GM12878 (cell line): ENCODE measurements around the gene TGDS. TPM values are rescaled to one million over a fixed set of nuclear protein-coding genes. Genes with fewer than 3 reads are reported as not detected.
A peak's percentile ranks its signal among the peaks of the same experiment; 100 is the strongest.

Source experiments
- ATAC-seq: fragments of 200-7000 bp; cut with Tn5 transposase; 3 replicates; pipeline ENCODE4 v1.9.1; 2020; ENCODE audit warnings: mild to moderate bottlenecking, moderate library complexity
- BruUV-seq: library from RNA; stranded (reverse); fragments of 400-500 nt; replicated peaks from 2 replicates; lab custom pipeline; 2021; lab: Mats Ljungman, UMichigan
- CTCF ChIA-PET: fragments of 300-600 bp; sonication (Branson Sonifier 250); formaldehyde crosslinking; extraction: SDS; loops from one replicate; lab custom pipeline; 2021; ENCODE audit warnings: inconsistent platforms; lab: Yijun Ruan, JAX
- POLR2A ChIA-PET: fragments of 350-600 bp; formaldehyde crosslinking; extraction: SDS; loops from one replicate; lab custom pipeline; 2021; ENCODE audit warnings: inconsistent platforms; lab: Charles Lee
- RAD21 ChIA-PET: fragments of 300-600 bp; sonication (Branson Sonifier 250); formaldehyde crosslinking; loops from one replicate; lab custom pipeline; 2023; ENCODE audit warnings: antibody characterized with exemption; ENCODE audit not compliant: unreplicated experiment; lab: Charles Lee
- SMC1A ChIA-PET: fragments of 300-600 bp; sonication (Branson Sonifier 250); formaldehyde crosslinking; loops from one replicate; lab custom pipeline; 2023; ENCODE audit not compliant: unreplicated experiment, uncharacterized antibody; lab: Charles Lee
- DNase-seq: peaks from one replicate; pipeline ENCODE4 v3.0.0-alpha.2; 2011; ENCODE audit warnings: low read depth, low spot score
- FAIRE-seq: peaks from 3 replicates; lab custom pipeline; 2011; peaks lifted over from hg19 to GRCh38; lab: Jason Lieb, UNC
- H2AFZ ChIP-seq: 2 replicates; pipeline ENCODE4 v1.6.0; 2011; ENCODE audit warnings: low read depth, low read length, control low read depth; ENCODE audit not compliant: control insufficient read depth
- H3K27ac ChIP-seq: 2 replicates; pipeline ENCODE4 v1.5.1; 2011; ENCODE audit warnings: control low read depth; ENCODE audit not compliant: control insufficient read depth, insufficient read depth
- H3K27me3 ChIP-seq, 2 experiments: replicated peaks in 1 of 2; 2 replicates each; pipeline versions ENCODE4 v1.6.0 to v1.6.1; 2011; ENCODE audit warnings: low read length in 1 of 2; ENCODE audit not compliant: control insufficient read depth in 2 of 2, insufficient read depth in 2 of 2
- H3K36me3 ChIP-seq, 2 experiments: 2 replicates each; pipeline ENCODE4 v1.5.1; 2011; ENCODE audit warnings: low read length in 1 of 2; ENCODE audit not compliant: control insufficient read depth in 2 of 2, insufficient read depth in 2 of 2
- H3K4me1 ChIP-seq: 2 replicates; pipeline ENCODE4 v1.6.1; 2011; ENCODE audit warnings: mild to moderate bottlenecking, low read length, moderate library complexity, mixed read lengths; ENCODE audit not compliant: control insufficient read depth, insufficient read depth
- H3K4me2 ChIP-seq: 2 replicates; pipeline ENCODE4 v1.6.0; 2011; ENCODE audit warnings: control low read depth; ENCODE audit not compliant: control insufficient read depth, insufficient read depth
- H3K4me3 ChIP-seq: fragments of 200-600 bp; sonication (generic); 2 replicates; pipeline ENCODE4 v1.5.1; 2016
- H3K79me2 ChIP-seq: 2 replicates; pipeline ENCODE4 v1.6.0; 2011; ENCODE audit warnings: low read length; ENCODE audit not compliant: control insufficient read depth, insufficient read depth
- H3K9ac ChIP-seq: 2 replicates; pipeline ENCODE4 v1.8.0; 2011; ENCODE audit warnings: low read length, control low read depth, mixed read lengths; ENCODE audit not compliant: control insufficient read depth, insufficient read depth
- H3K9me3 ChIP-seq: replicated peaks from 3 replicates; pipeline ENCODE4 v1.5.1; 2011; ENCODE audit warnings: mild to moderate bottlenecking, low read length; ENCODE audit not compliant: control insufficient read depth, insufficient read depth
- H4K20me1 ChIP-seq: 2 replicates; pipeline ENCODE4 v1.6.0; 2011; ENCODE audit not compliant: control insufficient read depth, insufficient read depth
- EZH2 ChIP-seq: IDR thresholded peaks from 2 replicates; pipeline ENCODE4 v1.6.1; 2012; ENCODE audit warnings: low read depth, mild to moderate bottlenecking, control low read depth, inconsistent platforms, low read length, borderline replicate concordance; ENCODE audit not compliant: control insufficient read depth
- IKZF2 ChIP-seq, 2 experiments: fragments of 450-650 bp; IDR thresholded peaks; 2 replicates each; pipeline ENCODE4 v1.6.1; 2017; ENCODE audit warnings: mild to moderate bottlenecking in 2 of 2, moderate library complexity in 2 of 2
- IRF4 ChIP-seq: IDR thresholded peaks from 2 replicates; pipeline ENCODE4 v1.6.1; 2011; ENCODE audit warnings: low read depth, low read length
- KAT2A ChIP-seq: conservative IDR thresholded peaks from 2 replicates; pipeline ENCODE4 v1.6.1; 2011; ENCODE audit warnings: low read depth, low read length; ENCODE audit not compliant: control insufficient read depth
- MTA3 ChIP-seq: IDR thresholded peaks from 2 replicates; pipeline ENCODE4 v1.6.1; 2012; ENCODE audit warnings: low read length, inconsistent platforms, borderline replicate concordance
- NFIC ChIP-seq: IDR thresholded peaks from 2 replicates; pipeline ENCODE4 v1.6.1; 2012; ENCODE audit warnings: low read depth, mild to moderate bottlenecking, inconsistent platforms, low read length, moderate library complexity
- POLR2AphosphoS2 ChIP-seq: IDR thresholded peaks from 2 replicates; pipeline ENCODE4 v1.6.1; 2011; ENCODE audit warnings: low read depth, mild to moderate bottlenecking, low read length, improper control_type of control experiment, moderate library complexity
- WGBS: methylation state at CpG from one replicate; pipeline ENCODE4 v1.1.6; 2016; ENCODE audit warnings: low lambda C conversion rate; ENCODE audit not compliant: insufficient replicate concordance, insufficient coverage; ENCODE audit errors: missing lambda C conversion rate; 5-methylcytosine and 5-hydroxymethylcytosine counted together
- in situ Hi-C: fragments of 300-500 bp; cut with MboI; formaldehyde crosslinking; loops from 9 replicates; pipeline ENCODE4 v1.14.3; 2018; ENCODE audit warnings: mixed read lengths
- intact Hi-C: fragments of 100-400 bp; cut with micrococcal nuclease; formaldehyde crosslinking; loops from one replicate; pipeline ENCODE4 v1.14.2; 2022; ENCODE audit not compliant: unreplicated experiment
- polyA plus RNA-seq, 11 experiments: library from polyadenylated mRNA; depleted of rRNA in 4 of 11; unstranded in 6 of 11; stranded (reverse) in 5 of 11; fragments of >200 nt; fragmentation: Nextera tagmentation in 4 of 11; fragmentation: Illumina TruSeq in 1 of 11; extraction: Ambion mirVana in 4 of 11; extraction: Trizol in 1 of 11; gene quantifications; 1 replicate in 1 of 11; 2 replicates in 10 of 11; pipeline versions ENCODE4 v1.2.1 to v1.2.3, GENCODE V29; 2011 to 2016; ENCODE audit warnings: inconsistent platforms in 2 of 11, missing spikeins in 2 of 11, low read depth in 1 of 11
- total RNA-seq, 4 experiments: library from RNA; depleted of rRNA in 3 of 4; stranded (reverse); fragments of >200 nt in 3 of 4; fragmentation: Illumina TruSeq in 1 of 4; extraction: Trizol in 1 of 4; gene quantifications; 2 replicates each; pipeline versions ENCODE4 v1.2.1 to v1.2.3, GENCODE V29; 2013 to 2021
- TF ChIP-seq, protein P1 (sequence below): fragments of 450-650 bp; IDR thresholded peaks from 2 replicates; pipeline ENCODE4 v1.6.1; 2017; ENCODE audit warnings: mild to moderate bottlenecking

Gene TGDS
- total and polyA plus RNA-seq, 10 of the 15 experiments (the other 5 are each of a cell fraction or from before 2014, with no cell fraction given) = 13.1 to 44.3 (median 23.8) TPM

DNA sequence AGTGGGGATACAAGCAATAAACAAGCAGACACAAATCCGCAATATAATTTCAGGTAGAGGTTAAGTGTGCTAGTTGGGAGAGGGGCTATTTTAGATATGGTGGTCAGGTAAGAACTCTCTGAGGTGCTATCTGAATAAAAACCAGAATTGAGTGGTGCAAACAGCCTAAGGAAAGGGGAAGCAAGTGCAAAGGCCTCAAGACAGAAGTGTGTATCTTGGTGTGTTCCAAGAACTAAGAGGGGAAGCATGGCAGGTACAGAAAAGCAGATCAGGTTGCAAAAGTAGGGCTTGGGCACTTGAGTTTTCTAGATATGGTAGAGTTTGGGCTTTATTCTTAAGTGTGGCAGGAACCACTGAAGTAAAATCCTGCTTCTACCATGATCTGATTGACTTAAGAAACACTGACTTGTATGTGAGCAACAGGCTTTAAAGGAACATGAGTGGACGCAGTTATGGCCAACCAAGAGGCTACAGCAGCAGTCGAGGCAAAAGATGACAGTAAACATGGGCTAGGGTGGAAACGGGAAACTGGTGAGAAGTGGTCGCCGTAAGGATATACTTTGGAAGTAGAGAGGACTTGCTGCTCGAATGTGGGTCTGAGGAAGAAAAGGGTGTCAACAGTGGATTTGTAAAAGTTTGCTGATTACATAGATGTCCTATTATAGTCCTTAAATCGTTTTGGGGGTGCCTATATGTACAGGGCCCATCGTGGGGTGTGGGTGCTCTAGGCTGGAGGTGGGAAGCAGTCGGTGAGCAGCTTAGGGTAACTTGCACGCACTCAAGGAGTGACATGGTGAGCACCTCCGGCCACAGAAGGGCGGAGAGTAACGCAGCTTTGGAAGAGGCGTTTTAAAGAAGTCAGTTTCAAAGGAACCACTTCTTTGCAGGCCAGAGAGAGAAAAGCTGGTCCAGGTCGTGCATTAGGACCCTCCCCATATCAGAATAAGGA, 677 bp downstream of the TGDS start:
- no peaks in the 10 kb centered on the region for H4K20me1 ChIP-seq
- peak overlapping the region; percentile 92 for H3K9ac ChIP-seq
- ChIA-PET RAD21 (interaction anchor here (1.1 to 2.4 kb wide), 3 partner anchors 19 to 45 kb away, joined by 3 to 10 read pairs (median 10); no protein-coding TSS in a partner anchor), CTCF (interaction anchor here (0.7 to 2.5 kb wide), 3 partner anchors 9 to 46 kb away, joined by 5 to 16 read pairs (median 8); no protein-coding TSS in a partner anchor)
- FAIRE-seq (peak; percentile 41), ATAC-seq (peak; percentile 73)
- H3K36me3 ChIP-seq = 0 out of 4 replicates have a peak, but pooled peaks cover 0 to 2% of the 10 kb centered on the region in 2 experiments
- H3K79me2 ChIP-seq = peaks cover 37% of the 10 kb centered on the region
- peak overlapping the region; percentile 96 for H3K4me2 ChIP-seq
- WGBS = under 1% methylated on average over 16 of the region's 16 CpGs
- no peaks in the 10 kb centered on the region for H3K27me3 ChIP-seq
- intact Hi-C loops = loop anchor here (1.0 kb wide), 1 partner anchor 46 kb away; no protein-coding TSS in a partner anchor
- TF ChIP-seq EZH2 = no peak
- TF ChIP-seq IKZF2 (IDR thresholded peaks at IDR 0.05) = no peak
- 0 out of 2 replicates have a peak, but pooled peaks have one; percentile 22 for TF ChIP-seq MTA3
- TF ChIP-seq NFIC = 0 out of 2 replicates have a peak, but pooled peaks have one; percentile 21
- TF ChIP-seq, protein P1, sequence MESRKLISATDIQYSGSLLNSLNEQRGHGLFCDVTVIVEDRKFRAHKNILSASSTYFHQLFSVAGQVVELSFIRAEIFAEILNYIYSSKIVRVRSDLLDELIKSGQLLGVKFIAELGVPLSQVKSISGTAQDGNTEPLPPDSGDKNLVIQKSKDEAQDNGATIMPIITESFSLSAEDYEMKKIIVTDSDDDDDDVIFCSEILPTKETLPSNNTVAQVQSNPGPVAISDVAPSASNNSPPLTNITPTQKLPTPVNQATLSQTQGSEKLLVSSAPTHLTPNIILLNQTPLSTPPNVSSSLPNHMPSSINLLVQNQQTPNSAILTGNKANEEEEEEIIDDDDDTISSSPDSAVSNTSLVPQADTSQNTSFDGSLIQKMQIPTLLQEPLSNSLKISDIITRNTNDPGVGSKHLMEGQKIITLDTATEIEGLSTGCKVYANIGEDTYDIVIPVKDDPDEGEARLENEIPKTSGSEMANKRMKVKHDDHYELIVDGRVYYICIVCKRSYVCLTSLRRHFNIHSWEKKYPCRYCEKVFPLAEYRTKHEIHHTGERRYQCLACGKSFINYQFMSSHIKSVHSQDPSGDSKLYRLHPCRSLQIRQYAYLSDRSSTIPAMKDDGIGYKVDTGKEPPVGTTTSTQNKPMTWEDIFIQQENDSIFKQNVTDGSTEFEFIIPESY = no peak
- no peak for TF ChIP-seq KAT2A
- no peak for TF ChIP-seq POLR2AphosphoS2
- TF ChIP-seq IRF4 = 0 out of 2 replicates have a peak, but pooled peaks have one; percentile 3
- TF ChIP-seq, all 136 proteins: peak for 3
- POLR2A ChIA-PET = interaction anchor here (1.3 to 2.3 kb wide), 5 partner anchors 9 to 45 kb away, joined by 3 to 22 read pairs (median 6); no protein-coding TSS in a partner anchor
- peak overlapping the region; percentile 84 for H2AFZ ChIP-seq
- H3K4me3 ChIP-seq = peak overlapping the region; percentile 74
- H3K9me3 ChIP-seq = no peaks in the 10 kb centered on the region
- peaks cover 3% of the 10 kb centered on the region; the same call in 1 of the 2 replicates for H3K4me1 ChIP-seq
- BruUV-seq = TSS peak; percentile 75
- SMC1A ChIA-PET = interaction anchor here (0.9 to 2.0 kb wide), 7 partner anchors 9 to 809 kb away, joined by 3 to 11 read pairs (median 3); no protein-coding TSS in a partner anchor
- peak overlapping the region; percentile 91 for H3K27ac ChIP-seq
- in situ Hi-C loops = no loop called here
- DNase-seq = no peak
